Stomach smooth muscle (tissue), 2 donors: ENCODE data around the gene CPNE4.

Source experiments
- H3K27ac ChIP-seq: one replicate; pipeline ENCODE4 v1.7.0; 2013; ENCODE audit warnings: mild to moderate bottlenecking, low read length, inconsistent platforms
- H3K27me3 ChIP-seq, 2 donors: one replicate each; pipeline ENCODE4 v1.7.0; 2013; ENCODE audit warnings: low read length in 2 of 2; ENCODE audit not compliant: insufficient read depth in 2 of 2, control insufficient read depth in 1 of 2
- H3K36me3 ChIP-seq, 2 donors: one replicate each; pipeline ENCODE4 v1.7.0; 2013; ENCODE audit warnings: low read length in 2 of 2; ENCODE audit not compliant: control insufficient read depth in 2 of 2, insufficient read depth in 2 of 2
- H3K4me1 ChIP-seq: one replicate; pipeline ENCODE4 v1.7.0; 2013; ENCODE audit warnings: low read length; ENCODE audit not compliant: control insufficient read depth, insufficient read depth
- H3K4me3 ChIP-seq, 2 donors: one replicate each; pipeline ENCODE4 v1.7.0; 2013; ENCODE audit warnings: low read length in 2 of 2
- H3K9ac ChIP-seq, 2 donors: one replicate each; pipeline ENCODE4 v1.7.0; 2013; ENCODE audit warnings: low read length in 2 of 2, mild to moderate bottlenecking in 1 of 2
- H3K9me3 ChIP-seq, 2 donors: one replicate each; pipeline ENCODE4 v1.7.0; 2013; ENCODE audit warnings: low read length in 2 of 2; ENCODE audit not compliant: control insufficient read depth in 2 of 2
- donor health status: healthy.
- donor health status: Pancreatic carcinoma.

CPNE4 gene

GRCh38 chr3:131564812-131565211, 470.0 kb downstream of the CPNE4 start:
- Histone ChIP-seq H3K9ac (no peak overlapping the region), H3K27ac (no peak overlapping the region), H3K4me1 (no peaks in the 10 kb centered on the region), H3K36me3 (no peaks in the 10 kb centered on the region), H3K9me3 (no peaks in the 10 kb centered on the region), H3K27me3 (no peaks in the 10 kb centered on the region), H3K4me3 (no peak overlapping the region)

GRCh38 chr3:131561511-131561910, 473.3 kb downstream of the CPNE4 start:
- Histone ChIP-seq H3K36me3 (no peaks in the 10 kb centered on the region), H3K4me3 (no peak overlapping the region), H3K4me1 (no peaks in the 10 kb centered on the region), H3K9me3 (no peaks in the 10 kb centered on the region), H3K9ac (no peak overlapping the region), H3K27ac (no peak overlapping the region), H3K27me3 (no peaks in the 10 kb centered on the region)

- no peak overlapping the region for H3K4me3 ChIP-seq
- no peak overlapping the region for H3K27ac ChIP-seq
- no peak overlapping the region for H3K9ac ChIP-seq
- H3K27me3 ChIP-seq, result no peaks in the 10 kb centered on the region
- H3K36me3 ChIP-seq, result no peaks in the 10 kb centered on the region
- H3K4me1 ChIP-seq, result no peaks in the 10 kb centered on the region
- no peaks in the 10 kb centered on the region for H3K9me3 ChIP-seq
These were observed 474.0 kb downstream of the CPNE4 start for GRCh38 chr3:131560795-131561194.

- Histone ChIP-seq H3K9ac (no peak overlapping the region), H3K27me3 (no peaks in the 10 kb centered on the region), H3K4me1 (no peaks in the 10 kb centered on the region), H3K4me3 (no peak overlapping the region), H3K36me3 (no peaks in the 10 kb centered on the region), H3K9me3 (no peaks in the 10 kb centered on the region), H3K27ac (no peak overlapping the region)
These were observed 479.4 kb downstream of the CPNE4 start for GRCh38 chr3:131555456-131555855.

- H3K27ac ChIP-seq, result no peak overlapping the region
- no peak overlapping the region for H3K4me3 ChIP-seq
- no peaks in the 10 kb centered on the region for H3K27me3 ChIP-seq
- H3K9ac ChIP-seq, result no peak overlapping the region
- no peaks in the 10 kb centered on the region for H3K36me3 ChIP-seq
- no peaks in the 10 kb centered on the region for H3K4me1 ChIP-seq
- no peaks in the 10 kb centered on the region for H3K9me3 ChIP-seq
These were observed 481.1 kb downstream of the CPNE4 start for GRCh38 chr3:131553495-131554247.

- no peaks in the 10 kb centered on the region for H3K9me3 ChIP-seq
- no peaks in the 10 kb centered on the region for H3K27me3 ChIP-seq
- H3K4me3 ChIP-seq, result no peak overlapping the region
- H3K27ac ChIP-seq, result no peak overlapping the region
- H3K9ac ChIP-seq, result no peak overlapping the region
- H3K4me1 ChIP-seq, result no peaks in the 10 kb centered on the region
- no peaks in the 10 kb centered on the region for H3K36me3 ChIP-seq
These were observed 483.1 kb downstream of the CPNE4 start for GRCh38 chr3:131551761-131552160.

GRCh38 chr3:131550562-131551465, 484.0 kb downstream of the CPNE4 start:
- Histone ChIP-seq H3K9me3 (no peaks in the 10 kb centered on the region), H3K4me1 (no peaks in the 10 kb centered on the region), H3K4me3 (no peak overlapping the region), H3K27ac (no peak overlapping the region), H3K27me3 (no peaks in the 10 kb centered on the region), H3K36me3 (no peaks in the 10 kb centered on the region), H3K9ac (no peak overlapping the region)

GRCh38 chr3:131549340-131549739, 485.5 kb downstream of the CPNE4 start:
- H3K4me1 ChIP-seq, result no peaks in the 10 kb centered on the region
- H3K9ac ChIP-seq, result no peak overlapping the region
- no peaks in the 10 kb centered on the region for H3K9me3 ChIP-seq
- H3K4me3 ChIP-seq, result no peak overlapping the region
- H3K27me3 ChIP-seq, result no peaks in the 10 kb centered on the region
- no peaks in the 10 kb centered on the region for H3K36me3 ChIP-seq
- no peak overlapping the region for H3K27ac ChIP-seq

- no peaks in the 10 kb centered on the region for H3K36me3 ChIP-seq
- no peaks in the 10 kb centered on the region for H3K9me3 ChIP-seq
- no peak overlapping the region for H3K4me3 ChIP-seq
- H3K27ac ChIP-seq, result no peak overlapping the region
- no peak overlapping the region for H3K9ac ChIP-seq
- peaks cover 3% of the 10 kb centered on the region for H3K4me1 ChIP-seq
- H3K27me3 ChIP-seq, result no peaks in the 10 kb centered on the region
These were observed 487.2 kb downstream of the CPNE4 start for GRCh38 chr3:131547585-131547984.

- Histone ChIP-seq H3K36me3 (no peaks in the 10 kb centered on the region), H3K4me1 (peaks cover 3% of the 10 kb centered on the region), H3K9me3 (no peaks in the 10 kb centered on the region)
These were observed 488.4 kb downstream of the CPNE4 start for GRCh38 chr3:131546441-131546840.

GRCh38 chr3:131544557-131544956, 490.3 kb downstream of the CPNE4 start:
- Histone ChIP-seq H3K27me3 (no peaks in the 10 kb centered on the region), H3K4me1 (peaks cover 3% of the 10 kb centered on the region), H3K36me3 (no peaks in the 10 kb centered on the region), H3K9me3 (no peaks in the 10 kb centered on the region), H3K4me3 (no peak overlapping the region), H3K9ac (no peak overlapping the region), H3K27ac (no peak overlapping the region)

More at GRCh38 chr3:131546441-131546840, 488.4 kb downstream of the CPNE4 start:
- Histone ChIP-seq H3K9ac (no peak overlapping the region), H3K27ac (no peak overlapping the region), H3K27me3 (no peaks in the 10 kb centered on the region), H3K4me3 (no peak overlapping the region)
